Fibroblast of mammary gland (primary cell): ENCODE data around the gene TECTA.
A peak's percentile ranks its signal among the peaks of the same experiment; 100 is the strongest.

Experiments
- DNase-seq: peaks from one replicate; pipeline ENCODE4 v3.0.0-alpha.2; 2010; ENCODE audit warnings: low read depth
- H3K4me3 ChIP-seq: 2 replicates; pipeline ENCODE4 v1.5.1; 2011; ENCODE audit warnings: low read depth, mild to moderate bottlenecking, low read length, moderate library complexity; ENCODE audit not compliant: control insufficient read depth
- TF ChIP-seq, protein P1 (sequence below): conservative IDR thresholded peaks from 2 replicates; pipeline ENCODE4 v1.5.1; 2011; ENCODE audit warnings: low read depth, low read length, inconsistent platforms; ENCODE audit not compliant: control insufficient read depth, insufficient read depth

TECTA gene

GRCh38 chr11:121063728-121064127 lies 37.3 kb upstream of the TECTA start:
- peak; percentile 11 for DNase-seq
- H3K4me3 ChIP-seq, result no peak overlapping the region
- TF ChIP-seq, protein P1, sequence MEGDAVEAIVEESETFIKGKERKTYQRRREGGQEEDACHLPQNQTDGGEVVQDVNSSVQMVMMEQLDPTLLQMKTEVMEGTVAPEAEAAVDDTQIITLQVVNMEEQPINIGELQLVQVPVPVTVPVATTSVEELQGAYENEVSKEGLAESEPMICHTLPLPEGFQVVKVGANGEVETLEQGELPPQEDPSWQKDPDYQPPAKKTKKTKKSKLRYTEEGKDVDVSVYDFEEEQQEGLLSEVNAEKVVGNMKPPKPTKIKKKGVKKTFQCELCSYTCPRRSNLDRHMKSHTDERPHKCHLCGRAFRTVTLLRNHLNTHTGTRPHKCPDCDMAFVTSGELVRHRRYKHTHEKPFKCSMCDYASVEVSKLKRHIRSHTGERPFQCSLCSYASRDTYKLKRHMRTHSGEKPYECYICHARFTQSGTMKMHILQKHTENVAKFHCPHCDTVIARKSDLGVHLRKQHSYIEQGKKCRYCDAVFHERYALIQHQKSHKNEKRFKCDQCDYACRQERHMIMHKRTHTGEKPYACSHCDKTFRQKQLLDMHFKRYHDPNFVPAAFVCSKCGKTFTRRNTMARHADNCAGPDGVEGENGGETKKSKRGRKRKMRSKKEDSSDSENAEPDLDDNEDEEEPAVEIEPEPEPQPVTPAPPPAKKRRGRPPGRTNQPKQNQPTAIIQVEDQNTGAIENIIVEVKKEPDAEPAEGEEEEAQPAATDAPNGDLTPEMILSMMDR, result peak; percentile 40

DNA sequence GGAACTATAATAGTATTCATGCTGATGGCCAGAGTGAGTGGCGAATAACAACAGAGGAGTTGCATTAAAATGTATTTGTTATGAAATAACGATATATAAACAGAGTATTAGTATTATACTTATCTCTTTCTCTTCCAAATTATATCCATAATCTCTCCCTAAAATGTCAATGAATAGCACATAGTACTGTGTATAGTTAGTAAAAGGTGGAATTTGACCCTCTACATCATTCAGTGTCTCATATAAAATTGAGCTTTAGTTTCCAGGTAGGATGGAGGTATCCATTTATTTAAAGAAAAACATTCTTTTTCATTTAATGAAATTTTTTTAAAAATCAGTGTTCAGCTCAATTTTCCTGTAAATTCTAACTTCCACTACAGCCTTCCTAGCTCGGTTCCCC lies 34.4 kb upstream of the TECTA start:
- no peak for DNase-seq
- no peak overlapping the region for H3K4me3 ChIP-seq
- TF ChIP-seq, protein P1, result no peak

DNA sequence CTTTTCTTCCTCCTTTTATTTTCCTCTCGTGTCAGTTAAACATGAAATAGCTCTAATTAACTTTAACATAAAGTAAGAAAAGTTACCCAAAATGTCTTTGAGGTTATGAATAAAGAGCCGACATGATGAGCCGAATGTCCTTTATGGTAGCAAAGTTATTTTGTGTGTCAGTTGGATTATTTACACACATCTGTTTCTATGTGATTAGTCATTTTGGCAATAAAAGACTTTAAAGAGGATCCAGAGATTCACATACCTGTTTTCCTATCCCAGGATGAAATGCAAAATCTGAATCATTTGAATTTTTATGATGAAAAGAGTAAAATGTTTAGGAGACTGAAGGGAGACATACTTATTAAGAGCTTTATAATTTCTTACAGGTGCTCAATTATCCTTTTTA lies 34.0 kb upstream of the TECTA start:
- no peak for DNase-seq
- H3K4me3 ChIP-seq, result no peak overlapping the region
- TF ChIP-seq, protein P1, result no peak

- TF ChIP-seq, protein P1, result no peak
- no peak for DNase-seq
- no peak overlapping the region for H3K4me3 ChIP-seq
Measured at GRCh38 chr11:121067453-121067852, 33.6 kb upstream of the TECTA start.

DNA sequence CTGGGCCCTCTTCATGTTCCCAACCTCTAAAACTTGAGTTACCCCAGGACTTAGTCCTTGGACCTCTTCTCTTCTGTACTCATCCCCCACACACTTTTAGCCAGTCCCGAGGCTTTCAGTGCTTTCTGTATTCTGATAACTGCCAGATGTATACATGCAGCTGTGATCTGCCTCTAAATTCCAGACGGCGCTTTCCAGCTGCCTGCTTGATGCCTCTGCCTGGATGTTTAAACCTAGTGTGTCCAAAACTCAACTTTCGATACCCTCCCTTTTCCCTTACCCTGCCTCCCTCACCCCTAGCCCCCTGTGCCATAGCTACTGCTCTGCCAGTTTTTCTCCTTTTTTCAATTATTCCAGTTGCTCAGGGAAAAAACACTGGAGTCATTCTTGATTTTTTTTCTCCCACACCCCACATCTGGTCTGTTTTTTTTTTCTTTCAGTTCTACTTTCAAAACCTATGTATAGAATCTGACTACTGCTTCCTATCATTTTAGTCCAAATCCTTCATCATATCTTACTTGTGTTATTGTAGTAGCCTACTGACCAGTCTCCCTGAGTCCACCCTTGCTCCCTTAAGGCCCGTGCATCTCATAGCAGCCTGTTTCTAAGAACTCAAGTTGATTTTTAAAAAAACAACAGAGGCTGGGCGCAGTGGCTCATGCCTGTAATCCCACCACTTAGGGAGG lies 32.9 kb upstream of the TECTA start:
- TF ChIP-seq, protein P1, result no peak
- H3K4me3 ChIP-seq, result no peak overlapping the region

GRCh38 chr11:121068787-121069186 lies 32.3 kb upstream of the TECTA start:
- H3K4me3 ChIP-seq, result no peak overlapping the region
- DNase-seq, result no peak
- TF ChIP-seq, protein P1, result no peak

More for the DNA sequence above, 32.9 kb upstream of the TECTA start:
- no peak for DNase-seq
